ENCODE measurements around the gene MAP4K4.

DNA sequence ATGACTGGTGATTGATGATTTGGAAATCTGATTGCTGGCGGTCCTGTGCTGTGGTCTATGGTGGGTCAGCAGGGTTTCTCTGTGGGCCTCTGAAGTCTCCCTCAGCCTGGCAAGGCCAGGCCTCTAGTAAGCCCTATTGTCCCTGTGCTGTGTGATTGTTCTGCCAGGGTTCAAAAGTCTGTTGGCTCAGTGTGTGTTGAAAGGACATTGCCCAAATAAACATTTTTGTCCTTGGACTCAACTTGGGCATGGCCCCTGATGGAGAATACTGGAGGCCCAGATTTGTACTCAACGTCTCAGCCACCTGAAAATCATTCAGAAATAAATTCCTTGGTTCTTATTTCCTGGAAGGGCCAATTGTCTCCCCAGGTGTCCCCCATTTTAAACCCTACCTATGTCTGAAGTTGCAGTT is 74.4 kb downstream of the MAP4K4 start:
- TF ChIP-seq GATA2 (IDR thresholded peaks at IDR 0.05; ENCODE audit: low read depth, low read length) (no peak), GATA3 (IDR thresholded peaks at IDR 0.05; ENCODE audit: low read depth, low read length) (no peak)

All from SH-SY5Y (cell line).